Measurements from ENCODE around the gene RRAD. TPM values are rescaled to one million over a fixed set of nuclear protein-coding genes. Genes with fewer than 3 reads are reported as not detected.

RRAD gene
- polyA plus RNA-seq, 1 donor from 2014 or later, result 1.0 TPM

GRCh38 chr16:66970775-66971720 lies 45.7 kb upstream of the RRAD start:
- H3K36me3 ChIP-seq (ENCODE audit: insufficient read depth, low read length), result no peaks in the 10 kb centered on the region
- H3K27me3 ChIP-seq (ENCODE audit: insufficient read depth, low read depth, low read length), result no peaks in the 10 kb centered on the region
- no peaks in the 10 kb centered on the region for H3K9me3 ChIP-seq (ENCODE audit: low read length)
- no peaks in the 10 kb centered on the region for H3K9me2 ChIP-seq (ENCODE audit: insufficient read depth, low read length)
- H4K20me1 ChIP-seq (ENCODE audit: insufficient read depth), result no peaks in the 10 kb centered on the region
- H3K4me3 ChIP-seq (ENCODE audit: low read length), result no peak overlapping the region
- no peak overlapping the region for H2AFZ ChIP-seq (ENCODE audit: low read depth, low read length)
- H3K79me2 ChIP-seq (replicated peaks; ENCODE audit: insufficient read depth, low read length), result no peaks in the 10 kb centered on the region
- no peaks in the 10 kb centered on the region for H3F3A ChIP-seq (ENCODE audit: insufficient read depth, low read length, poor library complexity, severe bottlenecking)
- H3K9ac ChIP-seq (ENCODE audit: low read length), result no peak overlapping the region
- no peak overlapping the region for H3K4me2 ChIP-seq (ENCODE audit: low read length)
- no peak for TF ChIP-seq TAF1 (IDR thresholded peaks at IDR 0.05; ENCODE audit: low read depth)
- TF ChIP-seq, protein P1, sequence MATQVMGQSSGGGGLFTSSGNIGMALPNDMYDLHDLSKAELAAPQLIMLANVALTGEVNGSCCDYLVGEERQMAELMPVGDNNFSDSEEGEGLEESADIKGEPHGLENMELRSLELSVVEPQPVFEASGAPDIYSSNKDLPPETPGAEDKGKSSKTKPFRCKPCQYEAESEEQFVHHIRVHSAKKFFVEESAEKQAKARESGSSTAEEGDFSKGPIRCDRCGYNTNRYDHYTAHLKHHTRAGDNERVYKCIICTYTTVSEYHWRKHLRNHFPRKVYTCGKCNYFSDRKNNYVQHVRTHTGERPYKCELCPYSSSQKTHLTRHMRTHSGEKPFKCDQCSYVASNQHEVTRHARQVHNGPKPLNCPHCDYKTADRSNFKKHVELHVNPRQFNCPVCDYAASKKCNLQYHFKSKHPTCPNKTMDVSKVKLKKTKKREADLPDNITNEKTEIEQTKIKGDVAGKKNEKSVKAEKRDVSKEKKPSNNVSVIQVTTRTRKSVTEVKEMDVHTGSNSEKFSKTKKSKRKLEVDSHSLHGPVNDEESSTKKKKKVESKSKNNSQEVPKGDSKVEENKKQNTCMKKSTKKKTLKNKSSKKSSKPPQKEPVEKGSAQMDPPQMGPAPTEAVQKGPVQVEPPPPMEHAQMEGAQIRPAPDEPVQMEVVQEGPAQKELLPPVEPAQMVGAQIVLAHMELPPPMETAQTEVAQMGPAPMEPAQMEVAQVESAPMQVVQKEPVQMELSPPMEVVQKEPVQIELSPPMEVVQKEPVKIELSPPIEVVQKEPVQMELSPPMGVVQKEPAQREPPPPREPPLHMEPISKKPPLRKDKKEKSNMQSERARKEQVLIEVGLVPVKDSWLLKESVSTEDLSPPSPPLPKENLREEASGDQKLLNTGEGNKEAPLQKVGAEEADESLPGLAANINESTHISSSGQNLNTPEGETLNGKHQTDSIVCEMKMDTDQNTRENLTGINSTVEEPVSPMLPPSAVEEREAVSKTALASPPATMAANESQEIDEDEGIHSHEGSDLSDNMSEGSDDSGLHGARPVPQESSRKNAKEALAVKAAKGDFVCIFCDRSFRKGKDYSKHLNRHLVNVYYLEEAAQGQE (IDR thresholded peaks at IDR 0.05; ENCODE audit: borderline replicate concordance), result no peak
- no peak for TF ChIP-seq RAD21 (conservative IDR thresholded peaks at IDR 0.05)
- TF ChIP-seq SMC3 (conservative IDR thresholded peaks at IDR 0.05; ENCODE audit: poor library complexity), result no peak
- TF ChIP-seq EP300 (conservative IDR thresholded peaks at IDR 0.05; ENCODE audit: poor library complexity, severe bottlenecking), result no peak
- TF ChIP-seq POLR2AphosphoS5 (IDR thresholded peaks at IDR 0.05), result no peak
- TF ChIP-seq, protein P2, sequence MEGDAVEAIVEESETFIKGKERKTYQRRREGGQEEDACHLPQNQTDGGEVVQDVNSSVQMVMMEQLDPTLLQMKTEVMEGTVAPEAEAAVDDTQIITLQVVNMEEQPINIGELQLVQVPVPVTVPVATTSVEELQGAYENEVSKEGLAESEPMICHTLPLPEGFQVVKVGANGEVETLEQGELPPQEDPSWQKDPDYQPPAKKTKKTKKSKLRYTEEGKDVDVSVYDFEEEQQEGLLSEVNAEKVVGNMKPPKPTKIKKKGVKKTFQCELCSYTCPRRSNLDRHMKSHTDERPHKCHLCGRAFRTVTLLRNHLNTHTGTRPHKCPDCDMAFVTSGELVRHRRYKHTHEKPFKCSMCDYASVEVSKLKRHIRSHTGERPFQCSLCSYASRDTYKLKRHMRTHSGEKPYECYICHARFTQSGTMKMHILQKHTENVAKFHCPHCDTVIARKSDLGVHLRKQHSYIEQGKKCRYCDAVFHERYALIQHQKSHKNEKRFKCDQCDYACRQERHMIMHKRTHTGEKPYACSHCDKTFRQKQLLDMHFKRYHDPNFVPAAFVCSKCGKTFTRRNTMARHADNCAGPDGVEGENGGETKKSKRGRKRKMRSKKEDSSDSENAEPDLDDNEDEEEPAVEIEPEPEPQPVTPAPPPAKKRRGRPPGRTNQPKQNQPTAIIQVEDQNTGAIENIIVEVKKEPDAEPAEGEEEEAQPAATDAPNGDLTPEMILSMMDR (IDR thresholded peaks at IDR 0.05; ENCODE audit: poor library complexity, severe bottlenecking), result no peak
- TF ChIP-seq MXI1 (conservative IDR thresholded peaks at IDR 0.05; ENCODE audit: poor library complexity, severe bottlenecking), result no peak
- H3K27ac ChIP-seq (ENCODE audit: low read length), result no peak overlapping the region

- H3K4me3 ChIP-seq (ENCODE audit: low read length), result no peak overlapping the region
- H3K9me3 ChIP-seq (ENCODE audit: low read length), result no peaks in the 10 kb centered on the region
- H3F3A ChIP-seq (ENCODE audit: insufficient read depth, low read length, poor library complexity, severe bottlenecking), result no peaks in the 10 kb centered on the region
- no peak overlapping the region for H3K4me2 ChIP-seq (ENCODE audit: low read length)
- no peak overlapping the region for H3K9ac ChIP-seq (ENCODE audit: low read length)
- no peaks in the 10 kb centered on the region for H3K79me2 ChIP-seq (replicated peaks; ENCODE audit: insufficient read depth, low read length)
- H4K20me1 ChIP-seq (ENCODE audit: insufficient read depth), result no peaks in the 10 kb centered on the region
- H3K27ac ChIP-seq (ENCODE audit: low read length), result no peak overlapping the region
- H2AFZ ChIP-seq (ENCODE audit: low read depth, low read length), result no peak overlapping the region
- H3K27me3 ChIP-seq (ENCODE audit: insufficient read depth, low read depth, low read length), result no peaks in the 10 kb centered on the region
- no peaks in the 10 kb centered on the region for H3K9me2 ChIP-seq (ENCODE audit: insufficient read depth, low read length)
- TF ChIP-seq MXI1 (conservative IDR thresholded peaks at IDR 0.05; ENCODE audit: poor library complexity, severe bottlenecking) (no peak), EZH2 (IDR thresholded peaks at IDR 0.05; ENCODE audit: borderline replicate concordance, insufficient read depth, low read length, poor library complexity, severe bottlenecking) (no peak), SMC3 (conservative IDR thresholded peaks at IDR 0.05; ENCODE audit: poor library complexity) (no peak), EP300 (conservative IDR thresholded peaks at IDR 0.05; ENCODE audit: poor library complexity, severe bottlenecking) (no peak), TAF1 (IDR thresholded peaks at IDR 0.05; ENCODE audit: low read depth) (no peak), RAD21 (conservative IDR thresholded peaks at IDR 0.05) (no peak), POLR2AphosphoS5 (IDR thresholded peaks at IDR 0.05) (no peak)
- TF ChIP-seq, protein P1 (IDR thresholded peaks at IDR 0.05; ENCODE audit: borderline replicate concordance), result no peak
- TF ChIP-seq, protein P2 (IDR thresholded peaks at IDR 0.05; ENCODE audit: poor library complexity, severe bottlenecking), result no peak
- no peaks in the 10 kb centered on the region for H3K36me3 ChIP-seq (ENCODE audit: insufficient read depth, low read length)
Measured at GRCh38 chr16:66968847-66969246, 43.5 kb upstream of the RRAD start.
